Measurements from ENCODE around the gene PRPF8.
"Not testable (repeated sequence)": the region's sequence is repeated elsewhere in the genome, so short reads cannot be mapped to it uniquely, and the experiment has no call there.

PRPF8 gene

DNA sequence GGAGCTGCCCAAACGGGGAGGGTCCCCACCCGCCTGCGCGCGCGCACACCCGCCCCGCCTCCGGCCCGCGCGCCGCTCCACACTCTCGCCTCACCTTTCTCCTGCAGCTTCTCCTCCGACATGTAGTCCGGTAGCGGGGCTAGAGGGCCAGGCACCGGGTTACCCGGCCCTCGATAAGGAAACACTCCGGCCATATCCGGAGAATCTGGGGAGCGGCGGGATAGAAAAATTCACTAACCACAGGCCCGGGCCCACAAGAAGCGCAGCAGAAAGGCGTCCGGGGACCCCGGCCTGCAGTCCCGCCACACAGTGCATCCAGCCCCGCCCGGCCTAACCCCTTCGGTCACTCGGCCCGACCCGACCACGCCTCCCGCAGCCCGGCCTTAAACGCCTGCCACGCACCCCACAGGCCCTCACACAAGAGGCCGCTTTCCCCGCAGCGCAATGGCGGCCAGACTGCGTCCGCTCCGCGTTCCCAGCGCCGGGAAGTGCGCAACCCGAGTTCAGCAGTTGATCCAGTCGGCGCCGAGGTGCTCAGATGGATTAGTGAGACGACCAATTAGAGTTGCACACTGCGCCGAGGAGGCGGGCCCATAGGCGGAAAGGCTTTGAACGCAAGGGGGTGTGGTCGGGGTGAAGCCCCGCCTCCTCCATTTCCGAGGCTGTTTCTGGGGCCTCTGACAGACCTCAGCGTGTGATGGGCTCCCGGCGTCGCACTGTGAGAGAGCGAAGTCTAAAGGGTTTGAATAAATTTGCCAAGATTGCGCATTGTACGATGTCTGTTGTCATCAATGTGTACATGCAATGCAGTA, at the start of gene PRPF8:
Gene PRPF8, minus strand, starts transcription at position 490 of the 812 bp plus-strand sequence. Its CDS starts 296 bp downstream, at position 194.
- peak; percentile 98 for DNase-seq (ENCODE audit: low spot score)

DNA sequence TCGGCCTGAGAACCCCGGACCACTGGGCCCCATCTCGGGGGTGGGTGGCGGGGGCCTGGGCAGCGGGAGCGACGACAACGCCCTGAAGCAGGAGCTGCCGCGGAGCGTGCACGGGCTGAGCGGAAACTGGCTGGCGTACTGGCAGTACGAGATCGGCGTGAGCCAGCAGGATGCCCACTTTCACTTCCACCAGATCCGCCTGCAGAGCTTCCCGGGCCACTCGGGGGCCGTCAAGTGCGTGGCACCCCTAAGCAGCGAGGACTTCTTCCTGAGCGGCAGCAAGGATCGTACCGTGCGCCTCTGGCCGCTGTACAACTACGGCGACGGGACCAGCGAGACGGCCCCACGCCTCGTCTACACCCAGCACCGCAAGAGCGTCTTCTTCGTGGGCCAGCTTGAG, 49.1 kb upstream of the PRPF8 start:
- no peak for DNase-seq (ENCODE audit: low spot score)

DNA sequence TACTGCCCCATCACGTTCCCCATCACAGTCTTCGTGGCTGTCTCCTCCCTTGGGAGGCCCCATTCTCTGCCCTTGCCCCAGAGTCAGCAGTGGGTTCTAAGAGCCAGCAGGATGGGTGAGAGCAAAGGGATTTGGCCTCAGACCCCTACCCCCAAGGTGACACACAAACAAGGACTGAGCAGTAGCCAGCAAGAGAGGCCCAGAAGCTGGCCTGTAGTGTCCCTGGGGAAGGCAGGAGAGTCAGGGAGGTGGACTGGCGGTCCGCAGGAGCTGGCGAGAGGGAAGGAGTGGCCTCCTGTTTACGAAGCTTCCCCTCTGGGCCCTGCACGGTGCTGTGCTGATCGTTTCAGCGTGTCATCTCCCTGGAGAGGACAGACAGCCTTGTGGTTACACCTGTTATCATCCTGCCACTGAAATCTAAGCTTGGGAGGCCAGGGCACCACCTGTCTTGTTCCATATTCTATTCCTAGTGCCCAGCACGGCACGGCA, 48.2 kb upstream of the PRPF8 start:
- DNase-seq (ENCODE audit: low spot score): no peak

DNA sequence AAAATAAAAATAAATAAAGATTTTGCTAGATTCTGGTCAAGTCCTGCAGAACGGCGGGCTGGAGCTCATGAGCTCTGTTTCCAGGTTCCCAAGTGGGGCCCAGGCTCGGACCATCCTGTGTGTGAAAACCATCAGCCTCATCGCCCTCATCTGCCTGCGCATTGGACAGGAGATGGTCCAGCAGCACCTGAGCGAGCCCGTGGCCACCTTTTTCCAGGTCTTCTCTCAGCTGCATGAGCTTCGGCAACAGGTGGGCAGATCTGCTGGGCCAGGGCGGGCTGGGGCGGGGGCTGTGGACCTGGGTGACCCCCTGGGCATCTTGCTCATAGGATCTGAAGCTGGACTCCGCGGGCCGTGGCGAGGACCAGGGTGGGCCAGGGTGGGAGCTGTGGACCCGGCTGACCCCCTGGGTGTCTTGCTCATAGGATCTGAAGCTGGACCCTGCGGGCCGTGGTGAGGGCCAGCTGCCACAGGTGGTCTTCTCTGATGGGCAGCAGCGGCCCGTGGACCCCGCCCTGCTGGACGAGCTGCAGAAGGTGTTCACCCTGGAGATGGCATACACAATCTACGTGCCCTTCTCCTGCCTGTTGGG, 47.7 kb upstream of the PRPF8 start:
- DNase-seq (ENCODE audit: low spot score): no peak

DNA sequence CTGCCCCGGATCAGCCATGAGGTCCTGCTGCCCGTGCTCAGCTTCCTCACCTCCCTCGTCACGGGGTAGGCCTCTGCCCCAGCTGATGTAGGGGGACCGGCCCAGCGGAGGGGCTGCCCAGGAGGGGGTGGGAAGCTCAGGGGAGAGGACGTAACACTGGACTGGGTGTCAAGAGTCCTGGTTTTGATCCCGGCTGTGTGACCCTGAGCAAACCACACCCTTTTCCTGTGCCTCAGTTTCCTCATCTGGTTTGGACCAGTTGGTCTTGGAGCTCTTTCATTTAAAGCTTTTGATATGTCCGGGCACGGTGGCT, 46.5 kb upstream of the PRPF8 start:
- no peak for DNase-seq (ENCODE audit: low spot score)

DNA sequence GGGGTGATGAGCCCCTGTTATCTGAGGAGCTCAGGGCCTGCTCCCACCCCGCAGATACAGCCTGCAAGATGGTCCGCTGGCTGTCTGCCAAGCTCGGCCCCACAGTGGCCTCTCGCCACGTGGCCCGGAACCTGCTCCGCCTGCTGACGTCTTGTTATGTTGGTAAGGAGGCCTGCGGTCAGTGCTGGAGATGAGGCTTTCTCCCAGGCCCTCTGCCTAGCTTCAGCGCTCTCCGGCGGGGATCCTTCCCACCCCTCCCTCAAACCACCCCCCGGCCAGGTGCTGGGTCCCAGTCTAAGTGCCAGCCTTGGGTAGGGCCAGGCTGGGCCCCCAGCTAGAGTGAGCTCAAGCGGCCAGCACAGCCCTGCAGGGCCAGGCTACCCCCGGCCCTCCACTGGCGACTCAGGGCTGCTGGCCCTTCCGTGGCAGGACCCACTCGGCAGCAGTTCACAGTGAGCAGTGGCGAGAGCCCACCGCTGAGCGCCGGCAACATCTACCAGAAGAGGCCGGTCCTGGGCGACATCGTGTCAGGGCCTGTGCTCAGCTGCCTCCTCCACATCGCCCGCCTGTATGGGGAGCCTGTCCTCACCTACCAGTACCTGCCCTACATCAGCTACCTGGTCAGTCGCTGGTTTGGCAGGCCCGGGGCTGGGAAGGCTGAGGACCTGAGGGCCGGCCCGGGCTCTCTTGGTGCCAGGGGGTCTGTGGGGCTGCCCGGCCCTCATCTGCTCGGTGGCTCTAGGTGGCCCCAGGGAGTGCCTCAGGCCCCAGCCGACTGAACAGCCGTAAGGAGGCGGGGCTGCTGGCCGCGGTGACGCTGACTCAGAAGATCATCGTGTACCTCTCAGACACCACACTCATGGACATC, 45.9 kb upstream of the PRPF8 start:
- no peak for DNase-seq (ENCODE audit: low spot score)

DNA sequence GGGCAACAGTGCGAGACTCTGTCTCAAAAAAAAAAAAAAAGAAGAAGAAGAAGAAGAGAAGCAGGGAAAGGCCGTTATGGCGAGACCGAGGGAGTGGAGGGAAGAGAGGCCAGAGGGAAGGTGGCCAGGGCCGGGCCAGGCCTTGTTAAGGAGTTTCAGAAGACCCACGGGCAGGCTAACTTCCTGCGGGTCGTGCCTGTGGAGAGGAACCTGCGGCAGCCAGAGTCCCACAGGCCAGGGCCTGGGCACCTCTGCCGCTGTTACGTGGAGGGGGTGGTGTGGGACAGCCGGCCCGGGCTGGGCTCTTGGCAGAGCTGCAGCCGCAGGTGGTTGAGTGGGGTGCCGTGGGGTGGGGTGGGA, 45.3 kb upstream of the PRPF8 start:
- DNase-seq (ENCODE audit: low spot score): no peak

DNA sequence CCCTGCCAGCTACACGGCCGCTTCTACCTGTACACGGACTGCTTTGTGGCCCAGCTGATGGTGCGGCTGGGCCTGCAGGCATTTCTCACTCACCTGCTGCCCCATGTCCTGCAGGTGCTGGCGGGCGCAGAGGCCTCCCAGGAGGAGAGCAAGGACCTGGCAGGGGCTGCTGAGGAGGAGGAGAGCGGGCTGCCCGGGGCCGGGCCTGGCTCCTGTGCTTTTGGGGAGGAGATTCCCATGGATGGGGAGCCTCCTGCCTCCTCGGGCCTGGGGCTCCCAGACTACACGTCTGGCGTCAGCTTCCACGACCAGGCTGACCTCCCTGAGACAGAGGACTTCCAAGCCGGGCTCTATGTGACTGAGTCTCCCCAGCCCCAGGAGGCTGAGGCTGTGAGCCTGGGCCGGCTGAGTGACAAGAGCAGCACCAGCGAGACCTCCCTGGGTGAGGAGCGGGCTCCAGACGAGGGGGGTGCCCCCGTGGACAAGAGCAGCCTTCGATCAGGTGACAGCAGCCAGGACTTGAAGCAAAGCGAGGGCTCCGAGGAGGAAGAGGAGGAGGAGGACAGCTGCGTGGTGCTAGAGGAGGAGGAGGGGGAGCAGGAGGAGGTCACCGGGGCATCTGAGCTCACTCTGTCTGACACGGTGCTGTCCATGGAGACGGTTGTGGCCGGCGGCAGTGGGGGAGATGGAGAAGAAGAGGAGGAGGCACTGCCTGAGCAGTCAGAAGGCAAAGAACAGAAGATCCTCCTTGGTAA, 43.4 kb upstream of the PRPF8 start:
- no peak for DNase-seq (ENCODE audit: low spot score)

DNA sequence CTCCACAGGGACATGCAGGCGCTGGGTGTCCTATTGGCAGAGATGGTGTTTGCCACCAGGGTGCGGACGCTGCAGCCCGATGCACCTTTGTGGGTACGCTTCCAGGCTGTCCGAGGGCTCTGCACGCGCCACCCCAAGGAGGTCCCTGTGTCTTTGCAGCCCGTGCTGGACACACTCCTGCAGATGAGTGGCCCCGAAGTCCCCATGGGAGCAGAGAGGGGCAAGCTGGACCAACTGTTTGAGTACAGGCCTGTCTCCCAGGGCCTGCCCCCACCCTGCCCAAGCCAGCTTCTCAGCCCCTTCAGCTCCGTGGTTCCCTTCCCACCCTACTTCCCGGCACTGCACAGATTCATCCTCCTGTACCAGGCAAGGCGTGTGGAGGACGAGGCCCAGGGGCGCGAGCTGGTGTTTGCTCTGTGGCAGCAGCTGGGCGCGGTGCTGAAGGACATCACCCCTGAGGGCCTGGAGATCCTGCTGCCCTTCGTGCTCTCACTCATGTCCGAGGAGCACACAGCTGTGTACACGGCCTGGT, 42.7 kb upstream of the PRPF8 start:
- DNase-seq (ENCODE audit: low spot score): no peak

DNA sequence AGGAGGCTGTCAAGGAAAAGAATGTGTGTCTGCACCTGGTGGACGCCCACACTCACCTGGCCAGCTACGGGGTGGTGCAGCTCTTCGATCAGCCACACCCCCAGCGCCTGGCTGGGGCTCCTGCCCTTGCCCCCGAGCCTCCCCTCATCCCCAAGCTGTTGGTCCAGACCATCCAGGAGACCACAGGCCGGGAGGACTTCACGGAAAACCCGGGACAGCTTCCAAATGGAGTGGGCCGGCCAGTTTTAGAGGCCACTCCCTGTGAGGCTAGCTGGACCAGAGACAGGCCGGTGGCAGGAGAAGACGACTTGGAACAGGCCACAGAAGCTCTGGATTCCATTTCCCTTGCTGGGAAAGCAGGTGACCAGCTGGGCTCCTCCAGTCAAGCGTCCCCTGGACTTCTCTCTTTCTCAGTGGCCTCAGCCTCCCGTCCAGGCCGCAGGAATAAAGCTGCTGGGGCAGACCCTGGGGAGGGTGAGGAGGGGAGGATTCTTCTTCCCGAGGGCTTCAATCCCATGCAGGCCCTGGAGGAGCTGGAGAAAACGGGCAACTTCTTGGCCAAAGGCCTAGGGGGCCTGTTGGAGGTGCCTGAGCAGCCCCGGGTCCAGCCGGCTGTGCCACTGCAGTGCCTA, 42.1 kb upstream of the PRPF8 start:
- no peak for DNase-seq (ENCODE audit: low spot score)

DNA sequence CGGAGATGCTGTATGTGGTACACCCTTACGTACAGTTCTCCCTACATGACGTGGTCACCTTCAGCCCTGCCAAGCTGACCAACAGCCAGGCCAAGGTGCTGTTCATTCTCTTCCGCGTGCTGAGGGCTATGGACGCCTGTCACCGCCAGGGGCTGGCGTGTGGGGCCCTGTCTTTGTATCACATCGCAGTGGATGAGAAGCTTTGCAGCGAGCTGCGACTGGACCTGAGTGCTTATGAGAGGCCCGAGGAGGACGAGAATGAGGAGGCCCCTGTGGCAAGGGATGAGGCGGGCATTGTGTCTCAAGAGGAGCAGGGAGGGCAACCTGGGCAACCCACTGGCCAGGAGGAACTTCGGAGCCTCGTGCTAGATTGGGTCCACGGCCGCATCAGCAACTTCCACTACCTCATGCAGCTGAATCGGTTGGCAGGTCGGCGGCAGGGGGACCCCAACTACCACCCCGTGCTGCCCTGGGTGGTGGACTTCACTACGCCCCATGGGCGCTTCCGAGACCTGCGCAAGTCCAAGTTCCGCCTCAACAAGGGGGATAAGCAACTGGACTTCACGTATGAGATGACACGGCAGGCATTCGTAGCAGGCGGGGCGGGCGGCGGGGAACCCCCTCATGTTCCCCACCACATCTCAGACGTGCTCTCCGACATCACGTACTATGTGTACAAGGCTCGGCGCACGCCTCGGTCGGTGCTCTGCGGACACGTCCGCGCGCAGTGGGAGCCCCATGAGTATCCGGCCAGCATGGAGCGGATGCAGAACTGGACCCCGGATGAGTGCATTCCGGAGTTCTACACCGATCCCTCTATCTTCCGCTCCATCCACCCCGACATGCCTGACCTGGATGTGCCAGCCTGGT, 41.2 kb upstream of the PRPF8 start:
- no peak for DNase-seq (ENCODE audit: low spot score)

DNA sequence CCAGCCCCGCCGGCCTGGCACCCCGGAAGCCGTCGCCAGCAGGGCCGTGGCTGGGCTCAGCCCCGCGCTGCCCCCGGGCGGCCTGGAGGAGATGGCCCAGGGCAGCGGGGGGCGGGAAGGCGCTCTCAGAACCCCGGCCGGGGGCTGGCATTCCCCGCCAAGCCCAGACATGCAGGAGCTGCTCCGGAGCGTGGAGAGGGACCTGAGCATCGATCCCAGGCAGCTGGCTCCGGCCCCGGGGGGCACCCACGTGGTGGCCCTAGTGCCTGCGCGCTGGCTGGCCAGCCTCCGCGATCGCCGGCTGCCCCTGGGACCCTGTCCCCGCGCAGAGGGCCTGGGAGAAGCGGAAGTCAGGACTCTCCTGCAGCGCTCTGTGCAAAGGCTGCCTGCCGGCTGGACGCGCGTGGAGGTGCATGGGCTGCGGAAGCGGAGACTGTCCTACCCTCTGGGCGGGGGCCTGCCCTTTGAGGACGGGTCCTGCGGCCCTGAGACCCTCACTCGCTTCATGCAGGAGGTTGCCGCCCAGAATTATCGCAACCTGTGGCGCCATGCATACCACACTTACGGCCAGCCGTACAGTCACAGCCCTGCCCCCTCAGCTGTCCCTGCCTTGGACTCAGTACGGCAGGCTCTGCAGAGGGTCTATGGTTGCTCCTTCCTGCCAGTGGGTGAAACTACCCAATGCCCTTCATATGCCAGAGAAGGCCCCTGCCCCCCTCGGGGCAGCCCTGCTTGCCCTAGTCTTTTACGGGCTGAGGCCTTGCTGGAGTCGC, 40.4 kb upstream of the PRPF8 start:
- DNase-seq (ENCODE audit: low spot score): no peak

DNA sequence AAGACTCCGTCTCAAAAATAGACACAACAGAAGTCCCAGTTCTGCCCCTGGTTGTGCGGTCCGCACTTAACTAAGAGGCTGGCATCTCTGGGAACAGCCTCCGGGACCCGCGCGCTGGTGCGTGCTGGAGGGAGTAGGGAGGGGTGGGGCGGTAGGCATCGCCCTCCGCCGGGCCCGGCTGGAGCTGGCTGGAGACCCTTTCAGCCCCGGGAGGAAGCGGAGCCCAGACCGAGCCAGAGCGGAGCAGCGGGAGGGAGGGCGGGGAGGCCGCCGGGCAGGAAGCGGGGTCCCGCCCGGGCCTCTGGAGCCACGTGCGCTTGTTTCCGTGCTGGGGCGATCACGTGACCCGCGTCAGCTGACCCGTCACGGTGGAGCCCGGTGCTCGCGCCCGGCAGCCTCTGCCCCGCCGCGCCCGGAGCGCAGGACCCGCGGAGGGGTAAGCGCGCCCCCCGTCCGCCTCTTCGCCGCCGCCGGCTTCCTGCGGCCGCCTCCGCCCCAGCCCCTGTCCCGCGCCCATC, 39.7 kb upstream of the PRPF8 start, which contains the start of gene WDR81:
Gene WDR81, plus strand, starts transcription at position 354 of the 518 bp plus-strand sequence. CDS start 256 bp downstream, outside the sequence.
- DNase-seq (ENCODE audit: low spot score): peak; percentile 66

DNA sequence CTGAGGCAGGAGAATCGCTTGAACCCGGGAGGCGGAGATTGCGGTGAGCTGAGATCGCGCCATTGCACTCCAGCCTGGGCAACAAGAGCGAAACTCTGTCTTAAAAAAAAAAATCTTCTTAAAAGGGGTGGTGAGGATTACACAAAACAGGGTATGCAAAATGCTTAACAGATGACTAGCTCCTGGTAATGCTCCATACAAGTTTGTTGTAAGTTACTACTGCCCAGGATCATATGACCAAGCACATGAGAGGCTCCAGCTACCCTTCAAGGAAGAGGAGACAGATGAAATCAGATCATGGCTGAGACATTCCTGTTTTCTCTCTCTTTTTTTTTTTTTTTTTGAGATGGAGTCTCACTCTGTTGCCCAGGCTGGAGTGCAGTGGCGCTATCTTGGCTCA, 37.4 kb upstream of the PRPF8 start:
- not testable (repeated sequence) for DNase-seq (ENCODE audit: low spot score)

DNA sequence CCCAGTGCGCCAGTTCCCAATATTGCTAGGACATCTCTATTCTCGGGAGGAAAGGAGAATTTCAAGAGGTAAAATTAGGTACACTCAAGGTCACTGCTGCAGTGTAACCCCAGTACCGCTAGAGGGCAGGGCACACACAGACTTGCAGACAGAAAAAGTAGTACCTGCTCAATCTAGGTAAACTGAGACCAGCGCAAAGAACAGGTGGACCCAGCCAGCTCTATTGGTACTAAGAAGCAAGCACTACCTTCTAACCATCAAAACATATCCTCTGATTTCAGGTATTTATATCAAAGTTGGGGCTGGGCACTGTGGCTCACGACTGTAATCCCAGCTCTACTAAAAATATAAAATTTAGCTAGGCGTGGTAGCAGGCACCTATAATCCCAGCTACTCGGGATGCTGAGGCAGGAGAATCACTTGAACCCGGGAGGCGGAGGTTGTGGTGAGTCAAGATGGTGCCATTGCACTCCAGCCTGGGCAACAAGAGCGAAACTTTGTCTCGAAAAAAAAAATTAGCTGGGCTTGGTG, 36.3 kb upstream of the PRPF8 start:
- peak; percentile 61 for DNase-seq (ENCODE audit: low spot score)

DNA sequence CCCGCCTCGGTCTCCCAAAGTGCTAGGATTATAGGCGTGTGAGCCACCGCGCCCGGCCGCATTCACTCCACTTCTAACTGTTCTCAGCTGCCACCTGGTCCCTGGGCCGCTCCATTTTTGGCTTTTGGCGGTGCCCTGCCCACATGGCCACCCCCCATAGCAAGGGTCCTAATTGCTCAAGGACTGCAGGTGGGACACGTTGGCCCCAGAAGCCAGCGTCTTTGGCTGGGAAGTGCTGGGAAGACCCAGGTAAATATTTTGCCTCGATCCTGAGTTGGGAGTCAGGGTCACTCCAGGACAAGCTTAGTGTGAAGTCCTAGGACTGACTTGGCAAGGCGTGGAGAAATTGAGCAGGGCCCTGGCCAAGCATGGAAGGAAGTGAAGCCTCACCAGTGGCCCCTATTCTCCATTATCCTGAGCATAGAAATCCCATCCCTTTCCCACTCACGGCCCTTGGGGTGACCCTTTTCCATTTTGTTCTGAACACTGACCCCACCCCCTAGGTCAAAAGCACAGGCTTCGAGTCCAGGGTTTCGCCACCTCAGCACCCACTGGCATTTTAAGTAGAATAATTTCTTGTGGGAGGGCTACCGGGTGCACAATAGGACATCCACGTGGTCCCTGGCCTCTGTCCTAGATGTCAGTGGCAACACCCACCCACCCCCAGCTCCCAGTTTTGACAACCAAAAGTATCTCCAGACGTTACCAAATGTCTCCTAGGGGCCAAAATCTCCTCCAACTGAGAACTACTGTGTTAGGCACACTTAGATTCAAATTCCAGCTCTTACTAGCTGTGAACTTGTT, 33.9 kb upstream of the PRPF8 start:
- DNase-seq (ENCODE audit: low spot score): no peak

DNA sequence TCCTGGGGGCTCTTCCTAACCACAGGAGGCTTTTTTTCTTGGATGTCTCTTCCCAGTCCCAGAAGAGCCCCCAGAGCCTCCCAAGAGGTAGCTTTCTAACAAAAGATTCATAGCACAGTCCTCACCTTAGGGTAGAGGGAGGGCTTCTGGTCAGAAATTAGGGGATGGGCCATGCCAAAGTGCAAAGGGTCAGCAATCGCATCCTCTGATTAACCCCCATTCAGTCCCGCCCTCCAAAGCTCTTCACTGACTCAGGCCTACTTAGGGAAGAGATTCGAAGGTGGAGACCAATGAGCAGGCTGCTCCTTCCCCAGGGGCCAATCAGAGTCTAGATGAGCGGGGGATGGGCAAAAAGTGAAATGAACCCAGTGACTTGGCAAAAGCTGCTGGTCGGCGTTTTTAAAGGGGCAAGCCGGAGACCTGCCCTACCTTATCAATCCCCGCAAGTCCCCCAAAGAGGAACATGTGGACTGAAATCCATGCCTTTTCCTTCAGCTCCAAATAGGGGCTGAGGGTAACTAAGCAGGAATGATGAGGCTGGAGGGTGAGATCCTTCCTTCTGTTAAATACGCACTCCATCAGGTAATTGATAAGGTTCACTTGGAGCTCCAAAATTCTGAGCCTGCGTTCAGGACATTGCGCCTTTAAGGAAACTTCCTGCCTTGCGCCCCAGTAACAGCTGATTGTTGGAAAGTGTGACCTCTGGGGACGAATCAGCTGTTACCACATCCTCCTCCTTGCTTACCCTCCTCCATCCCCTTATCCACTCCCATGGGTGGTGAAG, 32.4 kb upstream of the PRPF8 start:
- DNase-seq (ENCODE audit: low spot score): peak; percentile 98

Measured in pons (tissue), 1 donor.